ENCODE data around the gene OR6S1. TPM values are rescaled to one million over a fixed set of nuclear protein-coding genes. Genes with fewer than 3 reads are reported as not detected.

Gene OR6S1
- total RNA-seq, 2 experiments from 2014 or later = not detected

DNA sequence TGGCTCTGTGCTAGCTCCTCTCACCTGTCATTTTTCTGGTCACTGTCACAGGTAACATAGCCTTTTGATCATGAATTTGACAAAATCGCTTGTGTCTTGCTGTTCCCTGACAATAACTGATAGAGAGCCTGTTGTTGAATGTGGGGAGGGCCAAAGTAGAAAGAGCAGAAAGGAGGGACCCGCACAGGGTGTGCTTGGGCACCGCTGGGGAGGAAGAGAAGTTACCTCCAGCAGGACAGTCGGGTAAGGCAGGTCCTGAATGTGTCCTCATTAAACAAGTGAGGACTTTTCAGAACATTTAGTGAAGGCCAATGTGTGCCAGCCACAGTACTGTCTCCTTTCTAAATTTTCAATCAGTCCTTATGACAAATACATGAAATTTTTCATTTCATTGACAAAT, 50.3 kb downstream of the OR6S1 start, which contains the start of gene RNASE12:
Gene RNASE12, minus strand, starts transcription at position 142 of the 400 bp plus-strand sequence. CDS start 653 bp downstream, outside the sequence.
- no peaks in the 10 kb centered on the region for H3K36me3 Mint-ChIP-seq (ENCODE audit: low read depth)
- ATAC-seq (ENCODE audit: poor library complexity) (no peak), DNase-seq (no peak)
- H3K27me3 ChIP-seq (ENCODE audit: control insufficient read depth in 1 of 2, insufficient read depth in 2 of 2, low read length in 2 of 2) = peaks cover 0 to 3% of the 10 kb centered on the region in 2 experiments
- no peak within 1 kb of the TSS for H3K27ac ChIP-seq (ENCODE audit: low read depth in 1 of 2, low read length in 2 of 2)
- POLR2A ChIA-PET = no interaction called here
- intact Hi-C loops (cut with DNase I, micrococcal nuclease) = no loop called here
- peaks cover 6% of the 10 kb centered on the region for H3K4me1 Mint-ChIP-seq (ENCODE audit: low read depth)
- no peaks in the 10 kb centered on the region for H3K9me3 Mint-ChIP-seq
- no peak within 1 kb of the TSS for H3K4me3 Mint-ChIP-seq
- H3K27me3 Mint-ChIP-seq = peaks cover 16% of the 10 kb centered on the region
- no peaks in the 10 kb centered on the region for H3K9me3 ChIP-seq (ENCODE audit: control insufficient read depth in 1 of 2, insufficient read depth in 1 of 2, low read length in 2 of 2)
- H3K27ac Mint-ChIP-seq = no peak within 1 kb of the TSS
- no peak within 1 kb of the TSS for H3K4me3 ChIP-seq (ENCODE audit: low read length)
- no peaks in the 10 kb centered on the region for H3K36me3 ChIP-seq (ENCODE audit: insufficient read depth, low read length)
- TF ChIP-seq, protein P1, sequence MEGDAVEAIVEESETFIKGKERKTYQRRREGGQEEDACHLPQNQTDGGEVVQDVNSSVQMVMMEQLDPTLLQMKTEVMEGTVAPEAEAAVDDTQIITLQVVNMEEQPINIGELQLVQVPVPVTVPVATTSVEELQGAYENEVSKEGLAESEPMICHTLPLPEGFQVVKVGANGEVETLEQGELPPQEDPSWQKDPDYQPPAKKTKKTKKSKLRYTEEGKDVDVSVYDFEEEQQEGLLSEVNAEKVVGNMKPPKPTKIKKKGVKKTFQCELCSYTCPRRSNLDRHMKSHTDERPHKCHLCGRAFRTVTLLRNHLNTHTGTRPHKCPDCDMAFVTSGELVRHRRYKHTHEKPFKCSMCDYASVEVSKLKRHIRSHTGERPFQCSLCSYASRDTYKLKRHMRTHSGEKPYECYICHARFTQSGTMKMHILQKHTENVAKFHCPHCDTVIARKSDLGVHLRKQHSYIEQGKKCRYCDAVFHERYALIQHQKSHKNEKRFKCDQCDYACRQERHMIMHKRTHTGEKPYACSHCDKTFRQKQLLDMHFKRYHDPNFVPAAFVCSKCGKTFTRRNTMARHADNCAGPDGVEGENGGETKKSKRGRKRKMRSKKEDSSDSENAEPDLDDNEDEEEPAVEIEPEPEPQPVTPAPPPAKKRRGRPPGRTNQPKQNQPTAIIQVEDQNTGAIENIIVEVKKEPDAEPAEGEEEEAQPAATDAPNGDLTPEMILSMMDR (IDR thresholded peaks at IDR 0.05) = no peak
- no peaks in the 10 kb centered on the region for H3K4me1 ChIP-seq (ENCODE audit: insufficient read depth, low read length)
- CTCF ChIA-PET = no interaction called here

Other genes with a start within 250 kb of the OR6S1 start
- gene TEP1, start 228.2 kb downstream of the OR6S1 start, total RNA-seq = 10 to 100 TPM; 14.3 to 17.4 TPM
- under 1 TPM; 0.19 to 0.31 TPM for gene KLHL33, start 205.5 kb downstream of the OR6S1 start, total RNA-seq
- 10 to 100 TPM; 49.2 to 52.9 TPM for gene OSGEP, start 186.9 kb downstream of the OR6S1 start, total RNA-seq
- 100 to 1,000 TPM; 125 to 127 TPM for gene APEX1, start 186.5 kb downstream of the OR6S1 start, total RNA-seq
- gene PIP4P1, start 180.3 kb downstream of the OR6S1 start, total RNA-seq = 100 to 1,000 TPM in 1 of 2 experiments, 10 to 100 TPM in 1; 83.9 to 107 TPM
- 10 to 100 TPM; 73.6 to 77.2 TPM for gene PNP, start 172.3 kb downstream of the OR6S1 start, total RNA-seq
- not detected for gene RNASE10, start 136.2 kb downstream of the OR6S1 start, total RNA-seq
- gene RNASE9, start 80.6 kb downstream of the OR6S1 start, total RNA-seq = not detected
- gene RNASE11, start 53.7 kb downstream of the OR6S1 start, total RNA-seq = not detected
- not detected for gene RNASE12, start 50.3 kb downstream of the OR6S1 start, total RNA-seq
- under 1 TPM; 0.11 to 0.38 TPM for gene RNASE4, start 42.9 kb upstream of the OR6S1 start, total RNA-seq
- gene ANG, start 47.1 kb upstream of the OR6S1 start, total RNA-seq = under 1 TPM; 0.27 to 0.92 TPM
- not detected for gene EDDM3A, start 104.2 kb upstream of the OR6S1 start, total RNA-seq
- not detected for gene EDDM3B, start 126.7 kb upstream of the OR6S1 start, total RNA-seq
- 1 to 10 TPM in 1 of 2 experiments, under 1 TPM in 1; 0.66 to 1.5 TPM for gene RNASE6, start 139.6 kb upstream of the OR6S1 start, total RNA-seq
- gene RNASE1, start 161.2 kb upstream of the OR6S1 start, total RNA-seq = not detected
- not detected for gene RNASE3, start 249.7 kb upstream of the OR6S1 start, total RNA-seq